Epithelial cell of proximal tubule (primary cell): Measurements from ENCODE around the gene TMEM63C. TPM values are rescaled to one million over a fixed set of nuclear protein-coding genes. Genes with fewer than 3 reads are reported as not detected.

Source experiments
- DNase-seq: peaks from one replicate; pipeline ENCODE4 v3.0.0-alpha.2; 2011; ENCODE audit warnings: low read depth
- H3K4me3 ChIP-seq: 2 replicates; pipeline ENCODE4 v1.5.1; 2011; ENCODE audit warnings: low read depth, mild to moderate bottlenecking, low read length
- total RNA-seq: library from RNA; depleted of rRNA; stranded (reverse); fragments of >200 nt; gene quantifications from 2 replicates; pipeline ENCODE4 v1.2.3, GENCODE V29; 2015
- TF ChIP-seq, protein P1 (sequence below): conservative IDR thresholded peaks from 2 replicates; pipeline ENCODE4 v1.5.1; 2012; ENCODE audit warnings: low read depth, mild to moderate bottlenecking, low read length

Gene TMEM63C
- total RNA-seq, 1 donor from 2014 or later, result 0.35 TPM

DNA sequence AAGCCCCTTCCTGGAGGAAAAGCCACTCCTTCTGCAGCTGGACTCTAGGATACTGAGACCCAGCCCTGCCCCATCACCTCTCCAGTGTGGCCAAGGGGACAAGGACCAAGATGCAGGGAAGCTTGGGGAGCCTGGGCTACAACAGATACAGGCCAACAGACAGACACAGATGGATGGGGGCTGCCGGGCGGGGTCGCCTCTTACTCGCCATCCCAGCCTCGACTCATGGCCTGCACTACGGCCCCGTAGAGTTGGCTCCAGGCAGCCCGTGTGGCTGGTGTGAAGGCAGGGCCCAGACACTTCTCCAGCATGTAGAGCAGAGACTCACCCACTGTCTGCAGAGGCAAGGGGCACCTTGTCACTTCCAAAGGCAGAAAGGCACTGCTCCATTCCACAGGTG lies 84.7 kb downstream of the TMEM63C start:
- TF ChIP-seq, protein P1, sequence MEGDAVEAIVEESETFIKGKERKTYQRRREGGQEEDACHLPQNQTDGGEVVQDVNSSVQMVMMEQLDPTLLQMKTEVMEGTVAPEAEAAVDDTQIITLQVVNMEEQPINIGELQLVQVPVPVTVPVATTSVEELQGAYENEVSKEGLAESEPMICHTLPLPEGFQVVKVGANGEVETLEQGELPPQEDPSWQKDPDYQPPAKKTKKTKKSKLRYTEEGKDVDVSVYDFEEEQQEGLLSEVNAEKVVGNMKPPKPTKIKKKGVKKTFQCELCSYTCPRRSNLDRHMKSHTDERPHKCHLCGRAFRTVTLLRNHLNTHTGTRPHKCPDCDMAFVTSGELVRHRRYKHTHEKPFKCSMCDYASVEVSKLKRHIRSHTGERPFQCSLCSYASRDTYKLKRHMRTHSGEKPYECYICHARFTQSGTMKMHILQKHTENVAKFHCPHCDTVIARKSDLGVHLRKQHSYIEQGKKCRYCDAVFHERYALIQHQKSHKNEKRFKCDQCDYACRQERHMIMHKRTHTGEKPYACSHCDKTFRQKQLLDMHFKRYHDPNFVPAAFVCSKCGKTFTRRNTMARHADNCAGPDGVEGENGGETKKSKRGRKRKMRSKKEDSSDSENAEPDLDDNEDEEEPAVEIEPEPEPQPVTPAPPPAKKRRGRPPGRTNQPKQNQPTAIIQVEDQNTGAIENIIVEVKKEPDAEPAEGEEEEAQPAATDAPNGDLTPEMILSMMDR, result no peak
- DNase-seq, result no peak
- H3K4me3 ChIP-seq, result no peak overlapping the region

DNA sequence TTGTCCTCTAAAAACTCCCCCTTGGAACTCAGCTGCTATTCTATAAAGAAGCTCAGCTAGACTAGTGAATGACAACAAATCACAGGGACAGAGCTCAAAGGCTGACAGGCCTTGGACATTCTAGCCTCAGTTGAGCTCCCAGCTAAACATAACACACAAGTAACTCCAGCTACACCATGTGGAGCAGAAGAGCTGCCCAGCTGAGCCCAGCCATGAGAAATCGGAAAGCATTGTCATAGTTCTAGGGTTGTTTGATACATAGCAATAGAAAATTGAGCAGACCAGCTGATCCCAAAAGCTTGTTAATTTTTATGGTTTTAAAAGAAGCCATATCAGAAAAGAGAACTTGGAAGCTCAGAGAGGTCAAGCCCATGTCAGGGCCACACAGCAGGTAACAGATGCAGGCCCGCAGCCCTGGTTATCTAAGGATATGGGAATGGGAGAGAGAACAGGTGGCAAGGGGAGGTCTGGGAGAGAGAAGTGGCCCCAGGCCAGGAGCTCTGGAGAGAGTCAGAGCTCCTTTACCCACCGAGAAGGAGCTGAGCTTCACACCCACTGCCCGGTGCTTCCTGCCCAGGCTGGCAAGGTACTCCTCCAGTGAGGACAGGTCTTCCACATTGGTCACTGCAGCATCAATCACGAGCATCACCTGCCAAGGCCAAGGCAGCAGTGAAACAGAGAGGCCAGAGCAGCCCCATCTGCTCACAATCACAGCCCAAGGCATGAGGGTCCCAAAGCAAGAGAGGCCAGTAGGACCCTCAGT lies 86.5 kb downstream of the TMEM63C start:
- TF ChIP-seq, protein P1, result no peak
- no peak for DNase-seq
- no peak overlapping the region for H3K4me3 ChIP-seq

DNA sequence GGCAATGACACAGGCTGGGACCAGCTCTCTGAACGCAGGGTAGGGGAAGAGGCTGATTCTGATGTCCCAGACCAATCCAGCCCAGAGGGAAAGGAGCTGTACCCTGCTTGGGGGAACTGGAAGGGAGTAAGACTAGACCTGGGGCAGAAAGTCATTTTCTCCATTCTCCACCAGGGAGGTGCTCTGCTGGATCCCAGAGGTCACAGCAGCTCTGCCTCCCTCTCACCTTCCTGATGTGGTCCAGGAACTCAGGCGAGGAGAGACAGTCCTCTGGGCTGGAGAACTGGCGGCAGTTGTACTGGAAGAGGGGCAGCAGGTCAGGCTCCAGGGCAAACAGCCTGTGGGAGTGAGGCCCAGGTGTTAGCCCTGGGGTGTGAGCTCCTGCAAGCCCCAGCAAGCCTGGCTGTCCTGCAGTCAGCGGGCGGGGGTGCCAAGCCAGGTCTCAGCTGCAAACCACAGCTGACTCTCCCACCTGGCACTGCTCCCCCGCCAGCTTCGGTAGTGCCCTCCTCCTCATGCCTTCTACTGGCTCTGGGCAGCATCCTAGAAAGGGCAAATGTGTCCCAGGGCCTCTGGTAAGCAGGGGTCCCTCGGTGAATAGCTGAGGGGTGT lies 87.5 kb downstream of the TMEM63C start:
- TF ChIP-seq, protein P1, result no peak
- no peak overlapping the region for H3K4me3 ChIP-seq

DNA sequence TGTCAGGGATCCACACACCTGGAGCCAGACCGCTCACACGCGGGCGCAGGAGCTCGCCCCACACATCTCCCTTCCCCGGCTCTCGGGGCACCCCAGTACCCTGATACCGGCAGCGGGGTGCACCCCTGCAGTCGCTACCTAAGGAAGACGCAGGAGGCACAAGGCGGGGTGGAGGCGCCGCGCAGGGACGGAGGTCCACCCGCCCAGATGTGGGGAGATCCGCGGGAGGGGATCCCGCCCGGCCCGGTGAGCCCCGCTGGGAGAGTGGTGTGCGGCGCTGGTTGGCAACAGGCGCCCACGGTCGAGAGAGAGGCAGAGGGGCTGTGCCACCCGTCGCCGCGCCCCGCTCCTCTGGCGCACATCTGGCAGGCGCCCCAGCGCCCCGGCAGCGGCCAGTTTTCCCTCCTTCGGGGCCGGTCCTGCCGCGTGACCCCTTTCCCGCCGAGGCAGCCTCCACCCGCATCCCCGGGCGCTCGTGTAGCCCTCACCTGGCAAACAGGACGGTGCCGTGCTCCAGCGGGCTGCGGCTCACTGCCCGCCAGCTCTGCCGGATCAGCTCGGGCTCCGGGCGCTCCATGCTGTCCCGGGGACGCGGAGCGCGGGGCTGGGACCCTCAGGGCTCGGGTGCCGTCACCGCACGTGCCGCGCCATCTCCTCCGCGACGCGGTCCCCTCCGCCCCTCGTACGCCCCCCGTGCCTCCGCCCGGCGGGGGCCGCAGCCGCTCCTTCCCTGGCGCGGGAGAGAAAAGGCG lies 88.9 kb downstream of the TMEM63C start:
- no peak for DNase-seq
- TF ChIP-seq, protein P1, result no peak
- H3K4me3 ChIP-seq, result no peak overlapping the region

More for the DNA sequence above, 87.5 kb downstream of the TMEM63C start:
- DNase-seq, result no peak

DNA sequence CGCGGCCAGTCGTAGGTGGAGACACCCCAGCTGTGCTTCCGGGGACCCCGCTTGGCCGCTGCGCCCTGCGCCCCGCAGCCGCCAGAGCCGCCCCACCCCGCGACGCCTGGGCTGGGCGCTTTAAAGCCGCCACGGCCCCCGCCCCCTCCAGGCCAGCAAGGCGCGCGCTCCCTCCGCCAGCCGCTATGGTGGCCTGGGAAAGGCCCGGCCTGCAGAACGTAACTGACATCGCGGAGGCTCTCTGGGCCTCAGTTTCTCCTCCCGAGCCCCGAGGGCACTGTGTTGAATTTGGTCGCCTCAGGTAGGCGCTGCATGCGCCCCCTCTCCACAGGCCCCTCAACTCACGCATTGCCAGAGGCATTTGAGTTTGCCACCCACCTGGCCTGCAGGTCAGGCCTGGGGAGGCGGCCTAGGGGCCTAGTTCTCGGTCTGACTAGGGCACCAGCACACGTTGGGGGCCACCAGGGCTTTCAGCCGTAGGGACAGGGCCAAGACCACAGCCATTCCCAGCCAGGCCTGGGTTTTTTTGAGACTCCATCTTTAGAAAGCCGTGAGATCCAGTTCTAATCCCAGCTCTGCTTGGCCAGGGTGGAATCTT lies 89.6 kb downstream of the TMEM63C start, which contains the start of gene NGB:
TSS of gene NGB (minus strand) at position 94 of the 598 bp plus-strand sequence. CDS start 269 bp downstream, outside the sequence.
- no peak for DNase-seq
- TF ChIP-seq, protein P1, result no peak
- no peak within 1 kb of the TSS for H3K4me3 ChIP-seq

DNA sequence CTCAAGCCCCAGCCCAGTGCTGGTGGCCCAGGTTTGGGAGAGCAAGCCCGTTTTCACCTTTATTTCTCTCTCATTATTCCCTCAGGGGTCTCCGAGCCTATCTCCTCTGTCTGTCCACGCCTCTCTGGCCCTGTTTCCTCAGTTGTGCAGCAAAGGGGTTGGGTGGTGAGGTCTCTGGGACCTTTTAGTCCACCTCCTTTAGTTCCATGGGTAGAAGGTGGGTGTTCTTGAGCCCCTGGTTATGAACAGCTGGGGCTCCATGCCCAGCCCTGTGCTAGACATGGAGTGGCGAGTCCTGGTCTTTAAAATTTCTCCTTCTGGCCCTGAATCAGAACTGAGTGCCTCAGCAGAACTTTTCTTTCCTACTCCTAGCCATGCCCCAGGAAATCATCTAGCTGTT lies 90.7 kb downstream of the TMEM63C start:
- TF ChIP-seq, protein P1, result no peak

More for the DNA sequence above, 90.7 kb downstream of the TMEM63C start:
- no peak for DNase-seq
- H3K4me3 ChIP-seq, result no peak overlapping the region
